Stimulated activated CD4-positive, alpha-beta T cell treated with anti-CD3 and anti-CD28 coated beads, Interleukin-12 subunit alpha, Interleukin-12 subunit beta, amount 100 ng/mL, for 4 hours (primary cell): ENCODE measurements around the gene NOS1.

Source experiments
- DNase-seq: peaks from one replicate; pipeline ENCODE4 v3.0.0-alpha.2; 2020

Gene NOS1

GRCh38 chr12:117363056-117363662, 1.7 kb upstream of the NOS1 start:
- no peak for DNase-seq

GRCh38 chr12:117362391-117362790, 965 bp upstream of the NOS1 start:
- no peak for DNase-seq

- no peak for DNase-seq
Observed at GRCh38 chr12:117361905-117362304, 479 bp upstream of the NOS1 start.

GRCh38 chr12:117360551-117361346, 677 bp downstream of the NOS1 start:
- DNase-seq = no peak

- no peak for DNase-seq
Observed at GRCh38 chr12:117360222-117360550, 1.2 kb downstream of the NOS1 start.

- no peak for DNase-seq
Observed at GRCh38 chr12:117359029-117359845, 2.2 kb downstream of the NOS1 start.

GRCh38 chr12:117356048-117356447, 5.4 kb downstream of the NOS1 start:
- no peak for DNase-seq

GRCh38 chr12:117352883-117353282, 8.5 kb downstream of the NOS1 start:
- DNase-seq = no peak

- no peak for DNase-seq
Observed at GRCh38 chr12:117352206-117352605, 9.2 kb downstream of the NOS1 start.

- no peak for DNase-seq
Observed at GRCh38 chr12:117350140-117350539, 11.3 kb downstream of the NOS1 start.

- DNase-seq = no peak
Observed at GRCh38 chr12:117347588-117347987, 13.8 kb downstream of the NOS1 start.

- no peak for DNase-seq
Observed at GRCh38 chr12:117344716-117345115, 16.7 kb downstream of the NOS1 start.

GRCh38 chr12:117343849-117344248, 17.6 kb downstream of the NOS1 start:
- DNase-seq = no peak

GRCh38 chr12:117343296-117343695, 18.1 kb downstream of the NOS1 start:
- DNase-seq = no peak

GRCh38 chr12:117342682-117343081, 18.7 kb downstream of the NOS1 start:
- no peak for DNase-seq

GRCh38 chr12:117342247-117342646, 19.2 kb downstream of the NOS1 start:
- DNase-seq = no peak

- DNase-seq = no peak
Observed at GRCh38 chr12:117339104-117339503, 22.3 kb downstream of the NOS1 start.

GRCh38 chr12:117334855-117335587, 26.4 kb downstream of the NOS1 start:
- no peak for DNase-seq

GRCh38 chr12:117334051-117334450, 27.4 kb downstream of the NOS1 start:
- DNase-seq = no peak

GRCh38 chr12:117333331-117333881, 28.0 kb downstream of the NOS1 start:
- DNase-seq = no peak

- DNase-seq = no peak
Observed at GRCh38 chr12:117331691-117332090, 29.7 kb downstream of the NOS1 start.

- no peak for DNase-seq
Observed at GRCh38 chr12:117330441-117331113, 30.8 kb downstream of the NOS1 start.
